ENCODE data around the gene DOLPP1. TPM values are rescaled to one million over a fixed set of nuclear protein-coding genes. Genes with fewer than 3 reads are reported as not detected.
A peak's percentile ranks its signal among the peaks of the same experiment; 100 is the strongest.

DOLPP1 gene
- total RNA-seq, 4 donors from 2014 or later: 7.5 to 14.0 (median 10.7) TPM

GRCh38 chr9:129069862-129070641 lies 10.9 kb upstream of the DOLPP1 start:
- TF ChIP-seq POLR2A (IDR thresholded peaks at IDR 0.05) (no peak), CTCF (IDR thresholded peaks at IDR 0.05) (no peak)
- intact Hi-C loops (cut with DNase I; ENCODE audit: low total_unique reads): no loop called here
- WGBS, 2 donors: 87 to 90% methylated on average over 26 of the region's 26 CpGs
- DNase-seq (ENCODE audit: low spot score in 2 of 2): peak in 1 of 2 donors; percentile 85
- no peak overlapping the region for H3K4me3 ChIP-seq (ENCODE audit: low read depth, poor library complexity, severe bottlenecking)

DNA sequence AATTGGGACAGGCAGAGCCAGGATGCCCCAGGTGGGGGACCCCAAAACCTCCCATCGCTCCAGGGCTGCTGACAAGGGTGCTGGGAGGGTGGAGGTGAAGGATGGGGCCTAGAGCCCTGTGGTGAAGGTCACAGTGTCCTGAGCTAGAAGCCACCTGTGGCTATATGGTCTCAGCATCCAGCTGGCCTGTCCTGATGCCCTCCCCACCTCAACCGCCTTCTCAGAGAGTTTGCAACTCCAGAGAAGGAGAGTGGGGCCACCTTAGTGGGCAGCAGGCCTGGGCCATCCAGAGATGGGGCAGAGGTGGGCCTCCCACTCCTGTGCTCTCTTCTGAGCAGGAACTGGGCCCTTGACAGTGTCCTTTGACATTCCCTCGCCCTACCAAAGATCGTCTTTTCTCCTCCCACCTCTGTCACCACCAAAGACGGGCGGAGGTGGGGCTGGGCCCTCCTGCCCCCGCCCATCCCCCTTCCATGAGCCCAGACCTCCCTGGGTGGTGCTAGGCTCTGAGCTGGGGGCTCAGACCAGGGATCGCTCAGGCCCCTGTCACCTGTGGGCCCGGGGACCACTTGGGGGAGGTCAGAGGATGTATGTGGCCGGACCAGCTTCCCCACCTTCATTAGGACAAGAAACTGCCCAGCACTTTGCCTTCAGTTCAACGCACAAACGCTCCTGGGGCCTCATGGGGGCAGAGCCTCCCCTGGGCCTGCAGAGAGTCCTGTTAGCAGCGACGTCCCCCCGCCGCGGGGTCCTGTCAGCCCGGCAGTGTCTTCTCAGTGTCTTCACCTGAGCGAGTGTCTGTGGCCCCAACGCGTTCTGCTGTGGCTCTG lies 10.0 kb upstream of the DOLPP1 start:
- TF ChIP-seq CTCF (IDR thresholded peaks at IDR 0.05) (no peak), POLR2A (IDR thresholded peaks at IDR 0.05) (no peak)
- WGBS, 2 donors: 81 to 88% methylated on average over 15 to 18 of the region's 21 CpGs
- intact Hi-C loops (cut with DNase I; ENCODE audit: low total_unique reads): no loop called here
- no peak for DNase-seq (ENCODE audit: low spot score in 2 of 2)
- no peak overlapping the region for H3K4me3 ChIP-seq (ENCODE audit: low read depth, poor library complexity, severe bottlenecking)

- WGBS, 2 donors: 70 to 71% methylated on average over 9 to 10 of the region's 10 CpGs
- intact Hi-C loops (cut with DNase I; ENCODE audit: low total_unique reads): no loop called here
- DNase-seq (ENCODE audit: low spot score in 2 of 2): no peak
- no peak for TF ChIP-seq POLR2A (IDR thresholded peaks at IDR 0.05)
- no peak for TF ChIP-seq CTCF (IDR thresholded peaks at IDR 0.05)
- no peak overlapping the region for H3K4me3 ChIP-seq (ENCODE audit: low read depth, poor library complexity, severe bottlenecking)
Observed at GRCh38 chr9:129071526-129072126, 9.3 kb upstream of the DOLPP1 start.

DNA sequence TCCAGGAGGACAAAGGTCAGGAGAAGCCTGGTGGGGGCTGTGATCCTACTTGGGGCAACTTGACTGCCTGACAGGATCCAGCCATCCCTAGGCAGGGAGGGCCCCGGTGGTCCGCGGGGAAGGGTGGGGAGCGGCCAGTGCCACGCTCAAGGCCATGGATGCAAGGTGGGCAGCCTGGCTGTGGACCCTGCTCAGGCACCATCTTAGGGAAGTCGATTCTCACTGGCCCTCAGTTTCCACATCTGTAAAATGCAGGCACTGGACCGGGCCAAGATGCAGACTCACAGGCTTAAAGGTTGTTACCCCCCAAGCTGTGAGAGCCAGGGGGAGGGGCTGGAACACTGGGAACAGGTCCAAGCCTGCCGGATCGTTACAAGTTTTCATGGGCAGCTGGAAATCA lies 8.7 kb upstream of the DOLPP1 start:
- no peak for TF ChIP-seq POLR2A (IDR thresholded peaks at IDR 0.05)
- no peak for TF ChIP-seq CTCF (IDR thresholded peaks at IDR 0.05)
- H3K4me3 ChIP-seq (ENCODE audit: low read depth, poor library complexity, severe bottlenecking): no peak overlapping the region
- WGBS, 2 donors: 62 to 68% methylated on average over 9 of the region's 9 CpGs
- DNase-seq (ENCODE audit: low spot score in 2 of 2): no peak
- intact Hi-C loops (cut with DNase I; ENCODE audit: low total_unique reads): no loop called here

- WGBS, 2 donors: 88 to 89% methylated on average over 8 of the region's 8 CpGs
Observed at GRCh38 chr9:129073404-129073803, 7.5 kb upstream of the DOLPP1 start.

More at GRCh38 chr9:129073404-129073803, 7.5 kb upstream of the DOLPP1 start:
- TF ChIP-seq POLR2A (IDR thresholded peaks at IDR 0.05): no peak
- TF ChIP-seq CTCF (IDR thresholded peaks at IDR 0.05): no peak
- no peak overlapping the region for H3K4me3 ChIP-seq (ENCODE audit: low read depth, poor library complexity, severe bottlenecking)
- intact Hi-C loops (cut with DNase I; ENCODE audit: low total_unique reads): no loop called here
- no peak for DNase-seq (ENCODE audit: low spot score in 2 of 2)

All from lower leg skin (tissue), 4 donors.